ENCODE results near the gene DUSP9. TPM values are rescaled to one million over a fixed set of nuclear protein-coding genes. Genes with fewer than 3 reads are reported as not detected.

DUSP9 gene
- total RNA-seq, 5 donors from 2014 or later (not counting 1 experiment from before 2014, with no cell fraction given), result 0.13 to 0.19 TPM; not detected in 3

DNA sequence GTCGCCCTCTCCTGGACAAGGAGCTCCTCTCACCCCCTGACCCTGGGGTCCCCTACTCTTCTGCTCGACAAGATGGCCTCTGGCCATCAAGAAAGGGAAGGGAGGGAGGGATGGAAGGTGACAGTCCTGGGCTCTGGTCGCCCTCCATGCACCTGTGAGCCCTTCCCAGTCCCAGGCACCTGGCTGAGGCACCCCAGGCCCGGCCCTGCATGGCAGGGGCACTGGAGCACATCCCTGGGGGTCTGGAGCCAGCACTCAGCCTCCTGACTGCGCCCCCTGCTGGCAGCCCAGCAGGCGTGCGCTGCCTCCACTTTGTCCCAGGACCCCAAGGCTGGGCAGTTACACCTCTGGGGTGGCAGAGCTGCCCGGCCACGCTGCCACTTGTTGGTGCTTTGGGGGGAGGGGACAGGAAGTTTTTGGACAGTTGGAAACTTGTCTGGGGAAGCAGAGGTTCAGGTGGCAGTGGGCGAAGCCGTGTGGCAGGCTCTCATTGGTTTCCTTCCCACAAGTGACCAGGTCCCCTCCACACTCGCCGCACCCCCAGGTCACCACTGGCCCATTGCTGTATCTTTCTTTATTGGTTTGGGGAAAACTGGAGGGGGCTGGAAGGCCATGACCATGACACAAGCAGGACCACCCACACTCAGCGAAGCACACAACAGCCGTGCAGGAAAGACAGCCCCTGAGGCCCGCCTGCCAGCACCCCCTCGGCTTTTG, 22.3 kb downstream of the DUSP9 start:
- Histone ChIP-seq H3K4me3 (ENCODE audit: control insufficient read depth in 1 of 2, extremely low read depth in 1 of 2, low read length in 1 of 2) (no peak overlapping the region), H3K27me3 (replicated peaks in 1 of 2; ENCODE audit: control insufficient read depth in 2 of 2, extremely low read depth in 1 of 2, insufficient read depth in 2 of 2, low read length in 1 of 2) (peaks cover 0 to 45% of the 10 kb centered on the region in 2 experiments), H3K27ac (ENCODE audit: low read length) (no peak overlapping the region), H3K9me3 (no peaks in the 10 kb centered on the region), H3K4me1 (ENCODE audit: control insufficient read depth in 1 of 2, extremely low read depth in 1 of 2, insufficient read depth in 2 of 2, low read length in 2 of 2) (peaks cover 0 to 23% of the 10 kb centered on the region in 2 experiments), H3K36me3 (ENCODE audit: control insufficient read depth in 2 of 2, extremely low read depth in 1 of 2, insufficient read depth in 1 of 2, low read length in 1 of 2) (no peaks in the 10 kb centered on the region)
- Mint-ChIP-seq H3K27ac (no peak overlapping the region), H3K27me3 (peaks cover 24 to 35% of the 10 kb centered on the region in 2 donors), H3K36me3 (no peaks in the 10 kb centered on the region), H3K4me3 (no peak overlapping the region), H3K4me1 (peaks cover 8 to 15% (median 8%) of the 10 kb centered on the region in 3 donors), H3K9me3 (no peaks in the 10 kb centered on the region)
- WGBS (ENCODE audit: insufficient coverage), result 0% methylated on average over 3 of the region's 17 CpGs
- DNase-seq, result peak in 22 of 35 experiments; percentile 12 to 64 (median 27)
- peak in 3 of 4 experiments; percentile 51 to 65 (median 60) for ATAC-seq (replicated peaks in 1 of 4)
- POLR2A ChIA-PET, result no interaction called here
- CTCF ChIA-PET, result interaction anchor here (0.6 to 3.6 kb wide), 8 partner anchors 11 to 728 kb away, joined by 3 to 12 read pairs (median 4); no protein-coding TSS in a partner anchor

DNA sequence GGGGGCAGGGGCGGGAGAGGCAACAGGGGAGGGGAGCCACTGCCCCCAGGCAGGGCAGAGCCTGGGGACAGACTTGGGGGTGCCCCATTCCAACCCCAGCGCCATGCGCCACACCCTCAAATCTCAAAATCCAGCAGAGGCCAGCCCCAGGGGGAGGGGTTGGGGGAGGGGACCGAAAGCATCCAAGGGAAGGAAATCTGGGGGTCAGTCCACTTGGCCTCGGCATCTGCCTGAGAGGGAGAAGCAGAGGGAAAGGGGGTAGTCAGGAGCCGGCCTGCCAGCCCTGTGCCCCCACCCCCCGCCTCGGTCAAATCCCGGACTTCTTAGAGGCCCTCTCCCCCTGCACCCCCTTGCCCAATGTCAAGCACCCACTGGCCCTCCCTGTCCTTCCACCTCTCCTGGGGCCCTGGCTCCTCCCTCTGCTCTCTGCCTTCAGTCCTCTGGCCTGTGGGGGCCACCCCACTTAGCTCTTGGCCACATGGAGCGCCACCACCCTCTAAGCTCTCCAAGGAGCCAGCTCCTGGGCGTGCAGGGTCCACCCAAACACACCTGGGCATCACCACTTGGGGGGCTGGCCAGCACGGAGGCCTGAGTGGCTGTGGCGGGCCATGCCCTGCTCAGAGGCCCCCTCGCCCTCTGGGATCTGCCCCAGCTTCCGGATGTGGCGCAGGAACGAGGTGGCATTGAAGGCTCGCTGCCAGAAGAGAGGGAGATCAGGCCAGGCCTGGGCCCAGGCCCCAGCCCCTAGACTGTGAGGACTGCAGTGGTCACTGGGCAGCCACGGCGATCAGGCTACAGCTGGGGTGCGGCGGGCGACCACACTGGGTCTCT, 23.1 kb downstream of the DUSP9 start:
- Mint-ChIP-seq H3K4me1 (peaks cover 8 to 15% (median 8%) of the 10 kb centered on the region in 3 donors), H3K4me3 (no peak overlapping the region), H3K9me3 (no peaks in the 10 kb centered on the region), H3K27ac (no peak overlapping the region), H3K27me3 (peaks cover 32 to 37% of the 10 kb centered on the region in 2 donors), H3K36me3 (no peaks in the 10 kb centered on the region)
- Histone ChIP-seq H3K36me3 (ENCODE audit: control insufficient read depth in 2 of 2, extremely low read depth in 1 of 2, insufficient read depth in 1 of 2, low read length in 1 of 2) (no peaks in the 10 kb centered on the region), H3K27me3 (replicated peaks in 1 of 2; ENCODE audit: control insufficient read depth in 2 of 2, extremely low read depth in 1 of 2, insufficient read depth in 2 of 2, low read length in 1 of 2) (peaks cover 0 to 51% of the 10 kb centered on the region in 2 experiments), H3K4me3 (ENCODE audit: control insufficient read depth in 1 of 2, extremely low read depth in 1 of 2, low read length in 1 of 2) (no peak overlapping the region), H3K27ac (ENCODE audit: low read length) (no peak overlapping the region), H3K9me3 (no peaks in the 10 kb centered on the region), H3K4me1 (ENCODE audit: control insufficient read depth in 1 of 2, extremely low read depth in 1 of 2, insufficient read depth in 2 of 2, low read length in 2 of 2) (peaks cover 0 to 23% of the 10 kb centered on the region in 2 experiments)
- DNase-seq (no peak), ATAC-seq (replicated peaks in 1 of 4) (no peak)
- no CpG with 5 or more reads among the region's 23 CpGs for WGBS (ENCODE audit: insufficient coverage)
- ChIA-PET POLR2A (no interaction called here), CTCF (interaction anchor here (0.5 to 3.6 kb wide), 2 partner anchors 116 to 661 kb away, joined by 3 to 12 read pairs; no protein-coding TSS in a partner anchor)

DNA sequence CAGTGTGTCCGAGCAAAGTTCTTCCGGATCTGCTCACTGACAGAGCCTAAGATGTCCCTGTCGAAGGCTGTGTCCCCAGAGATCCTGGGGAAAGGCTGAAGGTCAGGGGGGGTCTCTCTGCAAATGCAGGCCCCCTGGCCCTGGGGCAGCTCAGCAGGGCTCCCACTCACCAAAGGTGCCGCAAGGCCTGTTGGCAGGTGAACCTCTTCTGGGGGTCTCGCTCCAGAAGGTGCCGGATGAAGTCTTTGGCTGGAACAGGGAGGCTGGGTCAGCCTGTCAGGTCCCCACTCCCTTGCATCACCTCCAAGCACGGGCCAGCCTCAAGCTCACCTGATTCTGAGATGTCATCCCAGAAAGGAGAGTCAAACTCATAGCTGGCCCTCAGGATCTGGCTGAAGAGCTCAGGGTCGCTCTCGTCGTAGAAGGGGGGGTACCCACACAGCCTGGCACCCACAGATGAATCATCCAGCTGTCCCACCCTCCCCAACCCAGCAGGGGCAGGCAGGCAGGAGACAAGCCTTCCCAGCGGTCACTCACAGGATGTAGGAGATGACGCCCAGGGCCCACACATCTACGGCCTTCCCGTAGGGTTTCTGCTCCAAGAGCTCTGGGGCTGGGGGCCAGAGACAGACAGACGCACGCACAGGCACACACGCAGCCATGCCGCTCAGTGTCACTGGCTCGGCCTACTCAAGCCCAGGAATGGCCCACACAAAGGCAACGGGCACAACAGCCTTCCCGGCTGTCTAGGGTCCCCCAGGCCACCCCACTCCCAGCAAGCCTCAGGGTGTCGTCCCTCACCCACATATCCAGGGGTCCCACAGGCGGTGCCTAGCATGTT, 24.0 kb downstream of the DUSP9 start:
- Histone ChIP-seq H3K4me3 (ENCODE audit: control insufficient read depth in 1 of 2, extremely low read depth in 1 of 2, low read length in 1 of 2) (no peak overlapping the region), H3K27me3 (replicated peaks in 1 of 2; ENCODE audit: control insufficient read depth in 2 of 2, extremely low read depth in 1 of 2, insufficient read depth in 2 of 2, low read length in 1 of 2) (peaks cover 0 to 48% of the 10 kb centered on the region in 2 experiments), H3K9me3 (no peaks in the 10 kb centered on the region), H3K4me1 (ENCODE audit: control insufficient read depth in 1 of 2, extremely low read depth in 1 of 2, insufficient read depth in 2 of 2, low read length in 2 of 2) (peaks cover 0 to 23% of the 10 kb centered on the region in 2 experiments), H3K27ac (ENCODE audit: low read length) (no peak overlapping the region), H3K36me3 (ENCODE audit: control insufficient read depth in 2 of 2, extremely low read depth in 1 of 2, insufficient read depth in 1 of 2, low read length in 1 of 2) (no peaks in the 10 kb centered on the region)
- Mint-ChIP-seq H3K4me1 (peaks cover 8 to 15% (median 8%) of the 10 kb centered on the region in 3 donors), H3K27me3 (peaks cover 33 to 34% of the 10 kb centered on the region in 2 donors), H3K9me3 (no peaks in the 10 kb centered on the region), H3K36me3 (no peaks in the 10 kb centered on the region), H3K4me3 (no peak overlapping the region), H3K27ac (no peak overlapping the region)
- DNase-seq, result no peak
- ATAC-seq (replicated peaks in 1 of 4), result no peak
- WGBS (ENCODE audit: insufficient coverage), result 100% methylated on average over 7 of the region's 23 CpGs
- ChIA-PET CTCF (interaction anchor here (0.6 to 0.7 kb wide), 2 partner anchors 14 to 40 kb away, joined by 4 to 8 read pairs; no protein-coding TSS in a partner anchor), POLR2A (no interaction called here)

DNA sequence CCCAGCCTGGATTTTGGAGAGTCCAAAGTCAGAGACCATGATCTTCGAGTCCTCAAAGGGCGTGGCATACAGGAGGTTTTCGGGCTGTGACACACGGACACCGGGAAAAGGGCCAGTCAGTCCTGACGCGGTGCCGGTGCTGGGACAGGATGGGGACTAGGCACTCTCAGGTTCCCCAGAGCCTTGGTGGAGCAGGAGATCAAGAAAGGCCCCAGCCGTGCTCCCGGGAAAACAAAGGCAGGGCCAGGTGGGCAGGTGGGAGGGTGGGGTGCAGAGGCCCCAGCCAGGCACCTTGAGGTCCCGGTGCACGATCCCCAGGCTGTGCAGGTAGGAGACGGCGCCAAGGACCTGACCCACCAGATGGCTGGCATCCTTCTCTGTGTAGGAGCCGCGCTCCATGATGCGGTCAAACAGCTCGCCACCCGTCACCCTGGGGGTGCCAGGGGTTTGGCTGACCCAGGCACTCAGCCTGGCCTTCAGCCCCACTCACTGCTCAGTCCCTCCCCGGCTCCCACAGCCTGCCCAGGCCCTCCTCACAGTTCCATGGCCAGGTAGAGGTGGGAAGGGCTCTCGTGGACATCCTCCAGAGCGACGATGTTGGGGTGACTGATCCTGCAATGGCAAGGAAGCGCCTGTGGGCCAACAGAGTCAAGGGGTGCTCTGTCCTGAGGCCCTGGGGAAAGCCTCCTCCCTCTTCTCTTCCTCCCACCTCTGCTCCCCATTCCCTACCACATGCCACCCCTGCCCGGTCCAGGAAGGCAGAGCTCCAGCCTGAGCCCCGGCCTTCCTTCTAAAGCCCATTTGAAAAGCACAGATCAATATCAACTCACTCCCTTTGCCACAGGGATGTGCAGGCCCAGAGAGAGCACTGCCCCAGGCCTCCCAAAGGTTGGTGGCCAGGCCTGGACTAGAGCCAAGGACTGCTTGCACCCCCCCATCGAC, 24.9 kb downstream of the DUSP9 start:
- no peaks in the 10 kb centered on the region for H3K36me3 ChIP-seq (ENCODE audit: control insufficient read depth in 2 of 2, extremely low read depth in 1 of 2, insufficient read depth in 1 of 2, low read length in 1 of 2)
- peaks cover 0 to 23% of the 10 kb centered on the region in 2 experiments for H3K4me1 ChIP-seq (ENCODE audit: control insufficient read depth in 1 of 2, extremely low read depth in 1 of 2, insufficient read depth in 2 of 2, low read length in 2 of 2)
- Mint-ChIP-seq H3K36me3 (no peaks in the 10 kb centered on the region), H3K27me3 (peaks cover 33 to 34% of the 10 kb centered on the region in 2 donors), H3K9me3 (no peaks in the 10 kb centered on the region), H3K4me1 (peaks cover 8 to 15% (median 8%) of the 10 kb centered on the region in 3 donors), H3K4me3 (peak overlapping the region in 1 of 3 donors; percentile 42), H3K27ac (no peak overlapping the region)
- no peaks in the 10 kb centered on the region for H3K9me3 ChIP-seq
- no peak for ATAC-seq (replicated peaks in 1 of 4)
- no peak for DNase-seq
- no peak overlapping the region for H3K27ac ChIP-seq (ENCODE audit: low read length)
- ChIA-PET POLR2A (no interaction called here), CTCF (interaction anchor here (0.6 to 0.7 kb wide), 2 partner anchors 13 to 40 kb away, joined by 4 to 8 read pairs; no protein-coding TSS in a partner anchor)
- H3K27me3 ChIP-seq (replicated peaks in 1 of 2; ENCODE audit: control insufficient read depth in 2 of 2, extremely low read depth in 1 of 2, insufficient read depth in 2 of 2, low read length in 1 of 2), result peaks cover 0 to 47% of the 10 kb centered on the region in 2 experiments
- 94% methylated on average over 10 of the region's 27 CpGs for WGBS (ENCODE audit: insufficient coverage)
- H3K4me3 ChIP-seq (ENCODE audit: control insufficient read depth in 1 of 2, extremely low read depth in 1 of 2, low read length in 1 of 2), result no peak overlapping the region

DNA sequence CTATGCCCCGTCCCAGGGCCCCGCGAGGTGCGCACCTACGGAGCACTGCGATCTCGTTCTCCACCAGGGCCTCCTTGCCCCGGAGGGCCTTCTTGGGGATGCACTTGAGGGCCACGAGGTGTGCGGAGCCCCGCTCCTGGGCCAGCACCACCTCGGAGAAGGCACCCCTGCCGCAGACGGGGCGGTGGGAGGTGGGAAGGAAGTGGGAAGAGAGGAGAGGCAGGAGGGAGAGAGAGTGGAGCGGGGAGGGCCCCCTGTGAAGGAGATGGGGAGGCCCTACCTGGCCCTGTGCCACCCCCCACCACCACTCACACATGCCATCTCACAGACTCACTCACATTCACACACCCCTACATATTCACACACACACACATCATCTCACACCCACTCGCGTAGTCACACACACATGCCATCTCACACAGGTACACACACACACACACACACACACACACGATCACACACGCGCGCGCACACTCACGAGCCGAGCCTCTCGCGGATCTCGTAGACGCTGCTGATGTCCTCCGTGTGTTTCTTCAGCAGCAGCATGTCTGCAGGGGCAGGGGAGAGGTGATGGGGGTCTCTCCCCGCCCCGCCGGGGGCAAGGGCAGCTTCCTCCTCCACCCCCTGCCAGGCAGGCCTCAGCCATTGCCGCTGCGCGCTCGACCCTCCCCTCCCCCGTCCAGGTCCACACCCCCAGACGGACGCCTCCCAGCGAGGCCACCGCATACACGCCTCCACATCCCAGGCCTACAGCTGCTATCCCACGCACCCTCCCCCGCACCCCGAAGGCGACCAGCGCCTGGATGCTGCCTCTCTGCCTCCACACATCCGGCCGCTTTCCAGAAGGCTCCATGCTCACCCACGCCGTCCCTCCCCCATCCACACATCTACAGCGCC, 25.8 kb downstream of the DUSP9 start:
- Mint-ChIP-seq H3K36me3 (no peaks in the 10 kb centered on the region), H3K4me3 (peak overlapping the region in 1 of 3 donors; percentile 42), H3K4me1 (peaks cover 5 to 11% (median 7%) of the 10 kb centered on the region in 3 donors), H3K27me3 (peaks cover 32 to 36% of the 10 kb centered on the region in 2 donors), H3K9me3 (no peaks in the 10 kb centered on the region), H3K27ac (no peak overlapping the region)
- ChIA-PET POLR2A (no interaction called here), CTCF (interaction anchor here in 1 of 2 donors (0.6 kb wide), 1 partner anchor 709 kb away, joined by 3 read pairs; no protein-coding TSS in a partner anchor)
- H3K27ac ChIP-seq (ENCODE audit: low read length), result no peak overlapping the region
- H3K4me1 ChIP-seq (ENCODE audit: control insufficient read depth in 1 of 2, extremely low read depth in 1 of 2, insufficient read depth in 2 of 2, low read length in 2 of 2), result peaks cover 0 to 18% of the 10 kb centered on the region in 2 experiments
- H3K4me3 ChIP-seq (ENCODE audit: control insufficient read depth in 1 of 2, extremely low read depth in 1 of 2, low read length in 1 of 2), result no peak overlapping the region
- H3K36me3 ChIP-seq (ENCODE audit: control insufficient read depth in 2 of 2, extremely low read depth in 1 of 2, insufficient read depth in 1 of 2, low read length in 1 of 2), result no peaks in the 10 kb centered on the region
- WGBS (ENCODE audit: insufficient coverage), result 6% methylated on average over 7 of the region's 53 CpGs
- no peak for ATAC-seq (replicated peaks in 1 of 4)
- H3K9me3 ChIP-seq, result no peaks in the 10 kb centered on the region
- DNase-seq, result no peak
- H3K27me3 ChIP-seq (replicated peaks in 1 of 2; ENCODE audit: control insufficient read depth in 2 of 2, extremely low read depth in 1 of 2, insufficient read depth in 2 of 2, low read length in 1 of 2), result peaks cover 0 to 43% of the 10 kb centered on the region in 2 experiments
